Bronchial epithelial cell (primary cell): ENCODE results near the gene CACNA1C. TPM values are rescaled to one million over a fixed set of nuclear protein-coding genes. Genes with fewer than 3 reads are reported as not detected.
A peak's percentile ranks its signal among the peaks of the same experiment; 100 is the strongest.

Source experiments
- DNase-seq: peaks from one replicate; pipeline ENCODE4 v3.0.0-alpha.2; 2010; ENCODE audit warnings: low read depth
- FAIRE-seq: peaks from 2 replicates; lab custom pipeline; 2011; peaks lifted over from hg19 to GRCh38; lab: Jason Lieb, UNC
- H3K27me3 ChIP-seq: 2 replicates; pipeline ENCODE4 v1.5.1; 2011; ENCODE audit warnings: low read length; ENCODE audit not compliant: control insufficient read depth, insufficient read depth
- H3K36me3 ChIP-seq: 2 replicates; pipeline ENCODE4 v1.5.1; 2011; ENCODE audit warnings: low read length; ENCODE audit not compliant: control insufficient read depth, insufficient read depth
- H3K4me3 ChIP-seq: 2 replicates; pipeline ENCODE4 v1.5.1; 2011; ENCODE audit warnings: mild to moderate bottlenecking, low read depth, low read length, control low read depth
- total RNA-seq: library from RNA; depleted of rRNA; stranded (reverse); fragments of >200 nt; gene quantifications from 2 replicates; pipeline ENCODE4 v1.2.1, GENCODE V29; 2014
- TF ChIP-seq, protein P1 (sequence below): IDR thresholded peaks from 2 replicates; pipeline ENCODE4 v1.5.1; 2011; ENCODE audit warnings: mild to moderate bottlenecking, moderate library complexity, low read length, control low read depth, inconsistent platforms; ENCODE audit not compliant: insufficient read depth, severe bottlenecking

CACNA1C gene
- total RNA-seq, 1 donor from 2014 or later = not detected

DNA sequence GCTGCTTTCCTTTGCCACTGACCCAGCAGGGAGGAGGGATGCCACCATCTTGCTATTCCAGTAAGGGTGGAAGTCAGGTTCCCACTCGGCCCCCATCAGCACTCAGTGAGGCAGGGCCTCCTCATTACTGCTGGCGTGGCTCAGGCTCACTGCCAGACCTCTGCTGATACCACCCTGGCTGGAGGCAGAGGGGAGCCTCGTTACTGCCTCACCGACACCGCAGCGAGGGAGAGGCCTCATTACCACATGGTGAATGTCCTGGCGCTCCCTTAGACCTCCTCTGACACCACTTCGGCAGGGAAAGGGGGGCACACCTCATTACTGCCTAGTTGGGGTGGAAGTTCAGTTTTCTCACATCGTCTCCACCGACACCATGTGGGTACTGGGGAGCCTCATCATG, 354.1 kb downstream of the CACNA1C start:
- TF ChIP-seq, protein P1, sequence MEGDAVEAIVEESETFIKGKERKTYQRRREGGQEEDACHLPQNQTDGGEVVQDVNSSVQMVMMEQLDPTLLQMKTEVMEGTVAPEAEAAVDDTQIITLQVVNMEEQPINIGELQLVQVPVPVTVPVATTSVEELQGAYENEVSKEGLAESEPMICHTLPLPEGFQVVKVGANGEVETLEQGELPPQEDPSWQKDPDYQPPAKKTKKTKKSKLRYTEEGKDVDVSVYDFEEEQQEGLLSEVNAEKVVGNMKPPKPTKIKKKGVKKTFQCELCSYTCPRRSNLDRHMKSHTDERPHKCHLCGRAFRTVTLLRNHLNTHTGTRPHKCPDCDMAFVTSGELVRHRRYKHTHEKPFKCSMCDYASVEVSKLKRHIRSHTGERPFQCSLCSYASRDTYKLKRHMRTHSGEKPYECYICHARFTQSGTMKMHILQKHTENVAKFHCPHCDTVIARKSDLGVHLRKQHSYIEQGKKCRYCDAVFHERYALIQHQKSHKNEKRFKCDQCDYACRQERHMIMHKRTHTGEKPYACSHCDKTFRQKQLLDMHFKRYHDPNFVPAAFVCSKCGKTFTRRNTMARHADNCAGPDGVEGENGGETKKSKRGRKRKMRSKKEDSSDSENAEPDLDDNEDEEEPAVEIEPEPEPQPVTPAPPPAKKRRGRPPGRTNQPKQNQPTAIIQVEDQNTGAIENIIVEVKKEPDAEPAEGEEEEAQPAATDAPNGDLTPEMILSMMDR = no peak
- DNase-seq (no peak), FAIRE-seq (no peak)
- no peaks in the 10 kb centered on the region for H3K27me3 ChIP-seq
- H3K4me3 ChIP-seq = no peak overlapping the region
- H3K36me3 ChIP-seq = no peaks in the 10 kb centered on the region

DNA sequence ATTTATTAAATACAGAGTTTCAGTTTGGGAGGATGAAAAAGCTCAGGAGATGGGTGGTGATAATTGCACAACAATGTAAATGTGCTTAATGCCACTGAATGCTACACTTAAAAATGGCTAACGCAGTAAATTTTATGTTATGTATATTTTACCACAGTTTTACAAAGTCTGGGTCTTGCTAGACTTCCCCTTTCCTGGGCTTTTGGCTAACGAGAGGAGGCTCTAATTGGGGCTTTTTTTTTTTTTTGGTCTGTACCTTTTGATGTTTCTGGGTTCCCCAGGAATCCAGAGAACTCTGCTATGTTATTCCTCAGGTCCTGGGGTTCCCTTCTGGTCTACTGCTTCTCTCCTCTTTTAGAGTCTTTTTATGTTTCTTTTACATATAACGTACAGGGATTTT, 355.5 kb downstream of the CACNA1C start:
- H3K27me3 ChIP-seq = no peaks in the 10 kb centered on the region
- H3K4me3 ChIP-seq = no peak overlapping the region
- H3K36me3 ChIP-seq = no peaks in the 10 kb centered on the region
- FAIRE-seq (no peak), DNase-seq (no peak)
- TF ChIP-seq, protein P1 = no peak

DNA sequence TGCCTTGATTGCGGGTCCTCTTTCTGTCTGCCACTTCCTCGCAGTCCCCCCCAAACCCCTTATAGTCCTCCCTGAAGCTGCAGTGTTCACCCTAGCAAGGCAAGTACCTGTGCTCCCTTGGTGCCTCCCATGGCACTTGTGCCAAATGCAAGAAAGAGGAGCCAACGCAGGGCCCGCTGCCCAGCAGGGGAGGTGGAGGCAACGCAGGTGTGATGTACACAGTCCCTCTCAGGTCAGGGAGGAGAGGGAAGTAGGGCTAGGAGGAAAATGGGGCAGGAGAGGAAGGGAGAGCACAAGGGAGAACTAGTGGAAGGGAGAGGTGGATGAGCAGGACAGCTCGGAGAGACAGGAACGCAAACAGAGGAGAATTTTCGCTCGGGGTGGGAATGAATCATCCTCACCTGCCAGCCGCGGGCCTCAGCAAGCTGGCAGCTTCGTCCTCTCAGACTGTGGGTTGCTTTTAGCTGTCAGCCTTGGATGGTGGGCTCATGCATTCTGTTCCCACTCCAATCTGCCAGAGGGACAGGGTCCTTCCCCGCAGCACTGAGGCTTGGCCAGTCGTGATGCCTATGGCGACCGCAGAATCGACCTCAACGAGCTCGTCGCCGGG, 357.0 kb downstream of the CACNA1C start:
- no peaks in the 10 kb centered on the region for H3K36me3 ChIP-seq
- no peaks in the 10 kb centered on the region for H3K27me3 ChIP-seq
- FAIRE-seq = no peak
- TF ChIP-seq, protein P1 = no peak
- no peak for DNase-seq
- H3K4me3 ChIP-seq = no peak overlapping the region

DNA sequence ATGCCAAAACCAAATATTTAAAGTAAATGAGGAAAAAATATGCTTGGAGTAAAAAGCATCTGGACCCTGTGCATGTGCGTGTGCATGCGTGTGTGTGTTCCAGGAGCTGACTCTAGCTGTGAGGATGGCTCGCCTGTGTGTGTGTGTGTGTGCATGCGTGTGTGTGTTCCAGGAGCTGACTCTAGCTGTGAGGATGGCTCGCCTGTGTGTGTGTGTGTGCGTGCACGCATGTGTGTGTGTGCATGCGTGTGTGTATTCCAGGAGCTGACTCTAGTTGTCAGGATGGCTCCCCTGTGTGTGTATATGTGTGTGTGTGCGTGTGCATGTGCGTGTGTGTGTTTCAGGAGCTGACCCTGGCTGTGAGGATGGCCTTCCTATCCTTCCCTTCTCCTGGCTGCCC, 357.7 kb downstream of the CACNA1C start:
- no peaks in the 10 kb centered on the region for H3K27me3 ChIP-seq
- FAIRE-seq (peak; percentile 80), DNase-seq (no peak)
- TF ChIP-seq, protein P1 = no peak
- no peak overlapping the region for H3K4me3 ChIP-seq
- H3K36me3 ChIP-seq = no peaks in the 10 kb centered on the region

DNA sequence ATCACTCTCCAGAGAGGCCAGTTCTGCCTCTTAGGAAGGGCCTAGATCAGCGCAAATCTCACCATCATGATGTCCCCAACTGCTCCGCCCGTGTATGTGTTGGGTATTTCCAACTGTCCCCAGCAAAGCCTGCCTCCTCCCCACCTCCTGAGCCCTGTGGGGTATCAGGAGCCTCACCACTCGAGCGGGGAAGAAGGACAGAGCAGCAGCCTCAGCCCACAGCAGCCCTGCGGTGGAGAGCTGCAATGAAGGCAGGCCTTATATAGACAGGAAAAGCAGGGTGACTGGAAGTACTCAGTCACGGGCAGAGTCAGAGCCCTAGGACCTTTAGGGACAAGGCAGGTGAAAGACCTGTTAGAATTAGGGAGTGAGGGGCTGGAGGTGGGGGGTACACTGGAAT, 358.2 kb downstream of the CACNA1C start:
- TF ChIP-seq, protein P1 = no peak
- no peaks in the 10 kb centered on the region for H3K27me3 ChIP-seq
- H3K4me3 ChIP-seq = no peak overlapping the region
- FAIRE-seq (no peak), DNase-seq (no peak)
- H3K36me3 ChIP-seq = no peaks in the 10 kb centered on the region
